GM19463 (cell line): Measurements from ENCODE around the gene IGF2R.

Experiments used
- ATAC-seq: cut with Tn5 transposase; IDR thresholded peaks from one replicate; pipeline ENCODE4 v1.9.1; 2021; ENCODE audit warnings: mild to moderate bottlenecking, moderate library complexity; ENCODE audit not compliant: unreplicated experiment

The IGF2R gene

DNA sequence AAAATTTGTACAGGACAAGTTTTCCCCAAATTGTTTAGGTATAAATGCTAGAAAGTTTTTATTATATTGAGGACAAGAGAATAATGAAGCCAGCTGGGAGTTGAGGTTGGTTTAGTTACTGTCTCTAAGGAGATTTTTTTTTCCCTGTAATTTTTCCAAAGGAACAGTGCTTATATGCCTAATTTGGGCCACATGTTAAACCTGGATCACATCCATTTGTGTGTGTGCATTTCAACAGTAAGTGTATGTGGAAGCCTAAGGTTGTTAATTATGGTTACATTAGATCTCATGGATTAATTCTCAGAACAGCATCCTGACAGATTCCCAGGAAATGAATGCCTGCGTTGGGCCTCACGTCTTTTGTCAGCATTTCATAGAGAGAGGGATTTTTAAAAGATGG is 4.5 kb downstream of the IGF2R start:
- no peak for ATAC-seq

- peak; percentile 36 for ATAC-seq
Observed at GRCh38 chr6:159973951-159974350, 5.1 kb downstream of the IGF2R start.

GRCh38 chr6:159974932-159975331 is 6.0 kb downstream of the IGF2R start:
- ATAC-seq: no peak

DNA sequence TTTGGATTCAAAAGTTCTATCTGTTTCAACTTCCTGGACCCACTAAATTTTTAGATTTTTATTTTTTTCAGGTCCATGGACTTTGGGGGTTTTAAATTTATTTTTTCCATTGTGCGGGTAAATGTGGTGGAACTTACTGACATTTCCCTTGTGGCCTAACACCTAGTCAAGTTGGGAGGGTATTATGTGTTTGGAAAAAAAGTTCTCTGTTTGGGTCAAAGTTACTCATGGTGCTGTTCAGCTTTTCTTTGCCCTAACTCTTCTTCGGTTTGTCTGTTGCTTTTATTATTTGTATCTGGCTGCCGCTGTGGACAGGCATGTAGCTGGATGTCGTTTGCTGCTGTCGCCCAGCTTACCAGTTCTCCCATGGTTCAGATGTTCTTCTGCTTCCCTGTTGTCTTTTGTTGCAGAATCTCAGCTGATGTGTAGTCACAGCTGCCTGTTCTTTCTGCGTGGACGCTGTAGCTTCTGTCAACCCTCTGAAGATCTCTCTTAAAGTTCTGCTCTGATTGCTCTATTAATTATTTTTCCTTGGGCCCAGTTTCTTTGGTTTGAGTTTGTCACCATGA is 7.9 kb downstream of the IGF2R start:
- no peak for ATAC-seq

- ATAC-seq: no peak
Observed at GRCh38 chr6:159977255-159977903, 8.5 kb downstream of the IGF2R start.

DNA sequence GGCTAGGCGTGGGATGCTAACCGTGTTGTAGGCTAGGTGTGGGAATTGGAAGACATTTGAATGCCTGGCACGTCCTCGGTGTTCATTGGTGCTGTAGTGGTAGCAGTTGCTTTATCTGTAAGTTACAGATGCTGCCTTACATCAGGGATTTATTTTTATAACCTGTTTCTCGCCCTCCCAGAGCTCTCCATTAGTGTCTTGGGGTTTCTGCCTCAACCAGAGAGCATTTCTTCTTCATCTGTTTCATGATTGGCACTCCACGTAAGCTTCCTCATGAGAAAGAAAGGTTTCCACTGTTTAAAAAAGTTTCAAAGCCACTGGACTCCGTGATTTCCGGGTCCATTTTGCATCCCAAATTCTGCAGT is 9.0 kb downstream of the IGF2R start:
- ATAC-seq: no peak

DNA sequence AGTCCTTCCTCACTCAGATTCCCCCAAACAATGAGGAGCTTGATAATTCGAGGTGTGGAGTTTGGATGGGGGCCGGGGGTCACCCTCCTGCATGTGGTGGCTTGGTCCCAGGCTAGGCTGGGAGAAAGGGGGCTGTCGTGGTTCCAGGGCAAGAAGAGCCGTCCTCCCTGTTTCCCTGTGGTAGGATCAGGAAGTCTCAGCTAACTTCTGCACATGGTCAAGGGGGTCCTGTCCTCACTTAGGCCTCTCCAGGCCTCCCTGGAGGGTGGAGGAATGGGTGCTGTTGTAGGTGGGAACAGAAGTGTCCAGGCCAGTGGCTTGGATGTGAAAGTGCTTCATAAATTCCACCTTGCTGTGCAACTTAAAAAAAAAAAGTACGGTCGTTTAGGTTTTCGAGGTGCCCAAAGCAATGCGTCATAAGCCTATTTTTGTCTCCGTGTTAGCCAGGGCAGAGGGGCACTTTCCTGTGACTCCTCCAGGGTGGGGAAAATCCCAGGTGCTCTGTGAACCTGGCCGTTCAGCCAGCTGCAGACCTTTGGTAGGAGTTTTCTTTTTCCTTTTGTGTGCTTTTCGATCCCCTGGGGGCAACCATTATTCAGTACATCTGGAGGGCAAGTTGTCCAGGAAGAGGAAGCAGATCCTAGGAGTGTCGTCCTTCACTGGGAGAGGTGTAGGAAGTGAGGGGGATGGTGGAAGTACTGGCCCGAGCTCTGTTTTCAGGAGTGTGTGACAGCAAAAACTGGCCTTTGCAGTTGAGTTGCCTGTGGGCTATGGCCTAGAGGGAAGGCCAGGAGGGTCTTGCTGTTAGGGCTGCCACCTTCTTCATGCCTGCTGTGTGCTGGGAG is 9.6 kb downstream of the IGF2R start:
- ATAC-seq: peak; percentile 29

- ATAC-seq: peak; percentile 62
Observed at GRCh38 chr6:159979136-159979874, 10.4 kb downstream of the IGF2R start.

GRCh38 chr6:159980474-159980873 is 11.6 kb downstream of the IGF2R start:
- ATAC-seq: no peak

- ATAC-seq: no peak
Observed at GRCh38 chr6:159981071-159981402, 12.2 kb downstream of the IGF2R start.

GRCh38 chr6:159981403-159982245 is 12.7 kb downstream of the IGF2R start:
- ATAC-seq: peak; percentile 45

DNA sequence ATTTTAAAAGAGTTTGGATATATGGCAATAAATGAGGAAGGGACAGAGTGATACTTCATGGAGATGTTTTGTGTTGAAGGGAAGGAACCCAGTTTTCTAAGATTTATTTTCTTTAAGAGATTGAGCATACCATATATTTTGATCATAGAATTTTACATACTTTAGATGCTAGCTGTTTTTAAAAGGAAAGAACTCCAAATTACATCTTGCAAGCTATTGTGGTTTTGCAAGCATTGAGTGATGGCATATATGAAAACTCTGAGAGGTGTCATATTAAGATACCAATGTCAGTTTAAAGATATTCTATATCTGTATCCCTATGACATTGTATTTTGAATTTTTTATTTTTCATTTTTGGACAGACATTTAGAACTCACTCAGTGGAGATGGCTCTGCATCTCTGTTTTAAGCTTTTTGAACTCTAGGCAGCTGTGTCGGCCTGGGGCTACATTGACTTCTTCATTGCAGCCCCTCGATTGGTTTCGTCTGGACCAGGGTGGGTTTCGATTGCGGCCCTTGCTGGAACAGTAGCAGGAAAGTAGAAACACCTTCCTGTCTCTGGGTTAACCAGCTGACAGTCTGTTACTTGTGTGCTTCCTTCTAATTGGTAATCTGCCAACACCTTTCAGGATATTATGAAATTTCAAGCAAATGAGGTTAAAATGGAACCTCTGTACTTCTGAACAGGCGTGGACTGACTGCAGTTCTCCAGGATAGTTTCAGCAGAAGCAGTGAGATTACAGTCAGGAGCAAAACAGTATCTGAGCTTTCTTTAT is 14.0 kb downstream of the IGF2R start:
- peak; percentile 26 for ATAC-seq

DNA sequence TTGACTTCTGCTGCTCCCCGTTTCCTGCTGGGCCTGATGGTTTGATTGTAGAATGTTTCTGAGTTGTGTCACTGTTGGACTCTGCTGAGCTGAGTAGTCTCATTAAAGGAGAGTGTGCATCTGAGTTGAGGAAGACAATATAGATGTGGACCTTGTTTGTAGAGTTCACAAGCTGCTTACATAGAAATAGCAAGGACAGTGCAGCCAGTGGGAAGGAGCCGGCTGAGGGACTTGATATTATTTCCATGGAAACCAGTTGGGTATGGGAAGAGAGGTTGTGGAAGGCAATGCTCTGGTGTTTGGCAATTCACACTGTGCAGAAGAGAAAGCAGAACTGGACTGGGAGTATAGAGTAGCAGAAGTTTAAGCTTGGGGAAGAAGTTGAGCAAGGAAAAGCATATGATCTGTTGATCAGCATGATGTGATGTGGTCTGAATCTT is 14.8 kb downstream of the IGF2R start:
- no peak for ATAC-seq

DNA sequence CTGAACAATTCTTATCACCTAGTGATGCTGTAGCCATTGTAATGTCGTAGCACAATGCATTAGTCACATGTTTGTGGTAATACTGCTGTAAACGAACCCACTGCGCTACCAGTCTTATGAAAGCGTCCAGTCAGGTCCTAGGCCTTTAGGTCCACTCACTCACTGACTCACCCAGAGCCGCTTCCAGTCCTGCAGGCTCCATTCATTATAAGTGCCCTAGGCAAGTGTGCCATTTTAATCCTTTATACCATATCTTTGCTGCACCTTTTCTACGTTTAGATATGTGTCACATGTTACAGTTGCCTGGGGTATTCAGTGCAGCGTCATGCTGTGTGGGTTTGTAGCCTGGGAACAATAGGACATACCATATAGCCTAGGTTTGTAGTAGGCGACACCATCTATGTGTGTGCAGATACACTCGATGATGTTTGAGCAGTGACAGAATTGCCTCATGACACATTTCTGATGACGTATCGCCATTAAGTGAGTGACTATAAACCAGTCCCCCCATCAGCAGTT is 15.4 kb downstream of the IGF2R start:
- ATAC-seq: no peak

DNA sequence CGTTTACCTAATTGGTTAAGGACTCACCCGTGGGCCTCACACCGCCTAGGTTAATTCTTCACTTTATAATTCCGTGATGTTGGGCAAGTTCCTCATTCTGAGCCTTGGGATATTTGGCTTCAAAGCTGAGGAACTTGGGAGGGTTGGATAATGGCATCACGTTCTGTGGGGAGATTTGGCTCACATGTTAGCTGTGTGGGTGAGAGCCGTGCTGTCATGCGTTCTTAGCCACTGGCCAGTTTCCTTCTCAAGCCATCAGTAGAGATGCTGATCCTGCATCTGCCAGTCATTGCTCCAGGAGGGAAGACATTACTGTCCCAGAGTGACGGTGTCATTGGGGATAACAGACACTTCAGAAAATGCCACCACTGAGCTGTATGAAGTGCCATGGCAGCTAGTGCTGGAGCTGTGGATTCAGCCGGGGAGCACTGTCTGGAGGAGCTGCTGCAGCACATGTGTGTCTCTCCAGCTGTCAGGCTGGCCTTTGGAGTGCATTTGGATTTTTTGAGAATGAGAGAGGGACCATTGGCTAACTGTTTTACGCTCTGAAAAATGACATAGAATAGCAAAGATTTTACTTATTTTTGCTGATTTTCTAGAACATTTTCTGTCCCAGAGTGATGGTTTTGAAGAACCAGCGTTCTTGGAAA is 16.5 kb downstream of the IGF2R start:
- no peak for ATAC-seq

- ATAC-seq: no peak
Observed at GRCh38 chr6:159988983-159989454, 20.1 kb downstream of the IGF2R start.

- peak; percentile 95 for ATAC-seq
Observed at GRCh38 chr6:159989492-159990480, 20.9 kb downstream of the IGF2R start.

- ATAC-seq: no peak
Observed at GRCh38 chr6:159992366-159992765, 23.5 kb downstream of the IGF2R start.
